Peyer's patch (tissue), 4 donors: ENCODE measurements around the gene CFAP20DC. TPM values are rescaled to one million over a fixed set of nuclear protein-coding genes. Genes with fewer than 3 reads are reported as not detected.
A peak's percentile ranks its signal among the peaks of the same experiment; 100 is the strongest.
"Not testable (repeated sequence)": the region's sequence is repeated elsewhere in the genome, so short reads cannot be mapped to it uniquely, and the experiment has no call there.

Experiments used
- DNase-seq, 3 donors: peaks; one replicate each; pipeline ENCODE4 v3.0.0-alpha.2; 2017 to 2019
- H3K27ac ChIP-seq, 4 donors: fragments of 200-600 bp; sonication (generic); one replicate each; pipeline ENCODE4 v1.5.1; 2016 to 2019
- H3K27me3 ChIP-seq, 2 donors: fragments of 200-600 bp; sonication (generic); one replicate each; pipeline ENCODE4 v1.5.1; 2019
- H3K36me3 ChIP-seq, 3 donors: fragments of 200-600 bp; sonication (generic); one replicate each; pipeline ENCODE4 v1.5.1; 2016 to 2019
- H3K4me1 ChIP-seq, 4 donors: fragments of 200-600 bp; sonication (generic); one replicate each; pipeline ENCODE4 v1.5.1; 2016 to 2019
- H3K4me3 ChIP-seq, 4 donors: fragments of 200-600 bp; sonication (generic); 1 replicate in 3 of 4; 2 replicates in 1 of 4; pipeline ENCODE4 v1.5.1; 2016 to 2019; ENCODE audit warnings: mild to moderate bottlenecking in 1 of 4
- H3K9me3 ChIP-seq, 4 donors: fragments of 200-600 bp; sonication (generic); one replicate each; pipeline ENCODE4 v1.5.1; 2016 to 2019; ENCODE audit warnings: mild to moderate bottlenecking in 1 of 4
- POLR2A ChIP-seq, 2 donors: fragments of 450-650 bp; IDR thresholded peaks; one replicate each; pipeline ENCODE4 v1.5.1; 2017; ENCODE audit warnings: antibody characterized with exemption in 2 of 2, mild to moderate bottlenecking in 2 of 2, moderate library complexity in 2 of 2
- total RNA-seq, 4 donors: library from RNA; depleted of rRNA; stranded (reverse); fragments of >200 nt; gene quantifications; one replicate each; pipeline ENCODE4 v1.1.0, GENCODE V29; 2016
- TF ChIP-seq, protein P1 (sequence below), 6 experiments: fragments of 450-650 bp in 4 of 6; fragments of 200-600 bp in 2 of 6; sonication (generic) in 1 of 6; IDR thresholded peaks; one replicate each; pipeline ENCODE4 v1.5.1; 2017 to 2019; ENCODE audit warnings: antibody characterized with exemption in 6 of 6, mild to moderate bottlenecking in 3 of 6, moderate library complexity in 1 of 6

Gene CFAP20DC
- total RNA-seq, 4 donors from 2014 or later = not detected

- peak in 1 of 3 donors; percentile 48 for DNase-seq
- H3K9me3 ChIP-seq = no peaks in the 10 kb centered on the region
- H3K4me3 ChIP-seq = no peak overlapping the region
- TF ChIP-seq POLR2A (IDR thresholded peaks at IDR 0.05) = no peak
- TF ChIP-seq, protein P1, sequence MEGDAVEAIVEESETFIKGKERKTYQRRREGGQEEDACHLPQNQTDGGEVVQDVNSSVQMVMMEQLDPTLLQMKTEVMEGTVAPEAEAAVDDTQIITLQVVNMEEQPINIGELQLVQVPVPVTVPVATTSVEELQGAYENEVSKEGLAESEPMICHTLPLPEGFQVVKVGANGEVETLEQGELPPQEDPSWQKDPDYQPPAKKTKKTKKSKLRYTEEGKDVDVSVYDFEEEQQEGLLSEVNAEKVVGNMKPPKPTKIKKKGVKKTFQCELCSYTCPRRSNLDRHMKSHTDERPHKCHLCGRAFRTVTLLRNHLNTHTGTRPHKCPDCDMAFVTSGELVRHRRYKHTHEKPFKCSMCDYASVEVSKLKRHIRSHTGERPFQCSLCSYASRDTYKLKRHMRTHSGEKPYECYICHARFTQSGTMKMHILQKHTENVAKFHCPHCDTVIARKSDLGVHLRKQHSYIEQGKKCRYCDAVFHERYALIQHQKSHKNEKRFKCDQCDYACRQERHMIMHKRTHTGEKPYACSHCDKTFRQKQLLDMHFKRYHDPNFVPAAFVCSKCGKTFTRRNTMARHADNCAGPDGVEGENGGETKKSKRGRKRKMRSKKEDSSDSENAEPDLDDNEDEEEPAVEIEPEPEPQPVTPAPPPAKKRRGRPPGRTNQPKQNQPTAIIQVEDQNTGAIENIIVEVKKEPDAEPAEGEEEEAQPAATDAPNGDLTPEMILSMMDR (IDR thresholded peaks at IDR 0.05) = no peak
- no peaks in the 10 kb centered on the region for H3K27me3 ChIP-seq
- no peaks in the 10 kb centered on the region for H3K4me1 ChIP-seq
- peak overlapping the region in 1 of 4 donors; percentile 18 for H3K27ac ChIP-seq
- no peaks in the 10 kb centered on the region for H3K36me3 ChIP-seq
Measured at GRCh38 chr3:58708116-58708791, 341.6 kb downstream of the CFAP20DC start.

GRCh38 chr3:58707390-58707930 is 342.4 kb downstream of the CFAP20DC start:
- TF ChIP-seq, protein P1 (IDR thresholded peaks at IDR 0.05) = no peak
- no peak for TF ChIP-seq POLR2A (IDR thresholded peaks at IDR 0.05)
- Histone ChIP-seq H3K9me3 (no peaks in the 10 kb centered on the region), H3K27ac (no peak overlapping the region), H3K36me3 (no peaks in the 10 kb centered on the region), H3K4me3 (no peak overlapping the region), H3K4me1 (no peaks in the 10 kb centered on the region), H3K27me3 (no peaks in the 10 kb centered on the region)
- no peak for DNase-seq

GRCh38 chr3:58706395-58707167 is 343.2 kb downstream of the CFAP20DC start:
- H3K36me3 ChIP-seq = no peaks in the 10 kb centered on the region
- no peaks in the 10 kb centered on the region for H3K27me3 ChIP-seq
- no peak for DNase-seq
- H3K4me3 ChIP-seq = no peak overlapping the region
- no peak overlapping the region for H3K27ac ChIP-seq
- H3K9me3 ChIP-seq = no peaks in the 10 kb centered on the region
- no peaks in the 10 kb centered on the region for H3K4me1 ChIP-seq
- TF ChIP-seq POLR2A (IDR thresholded peaks at IDR 0.05) = no peak
- TF ChIP-seq, protein P1 (IDR thresholded peaks at IDR 0.05) = no peak

GRCh38 chr3:58704745-58705144 is 345.1 kb downstream of the CFAP20DC start:
- no peak overlapping the region for H3K4me3 ChIP-seq
- TF ChIP-seq POLR2A (IDR thresholded peaks at IDR 0.05) = no peak
- TF ChIP-seq, protein P1 (IDR thresholded peaks at IDR 0.05) = no peak
- H3K27me3 ChIP-seq = no peaks in the 10 kb centered on the region
- no peaks in the 10 kb centered on the region for H3K9me3 ChIP-seq
- H3K27ac ChIP-seq = no peak overlapping the region
- H3K4me1 ChIP-seq = no peaks in the 10 kb centered on the region
- no peaks in the 10 kb centered on the region for H3K36me3 ChIP-seq
- DNase-seq = no peak

DNA sequence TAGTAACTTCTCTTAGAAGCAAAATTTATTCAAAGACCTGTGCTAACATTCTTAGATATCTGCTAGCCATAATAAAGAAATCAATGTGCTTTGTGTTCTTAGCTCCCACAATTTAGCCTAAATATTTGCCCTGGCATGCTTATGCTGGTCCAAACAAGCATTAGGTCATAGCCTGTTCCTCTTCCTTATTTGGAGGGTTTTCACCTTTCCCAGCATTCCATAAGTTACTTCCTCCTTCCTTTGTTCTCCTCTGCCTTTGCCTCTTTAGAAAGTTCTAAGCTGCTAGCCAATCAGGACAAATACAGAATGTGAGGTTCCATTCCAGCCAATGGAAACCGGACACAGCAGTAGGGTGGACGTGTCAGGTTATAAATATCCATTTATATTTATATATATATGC is 345.5 kb downstream of the CFAP20DC start:
- H3K36me3 ChIP-seq, H3K9me3 ChIP-seq, H3K27me3 ChIP-seq, H3K4me1 ChIP-seq, DNase-seq, H3K4me3 ChIP-seq, H3K27ac ChIP-seq: not testable (repeated sequence)

GRCh38 chr3:58698246-58698645 is 351.6 kb downstream of the CFAP20DC start:
- TF ChIP-seq, protein P1 (IDR thresholded peaks at IDR 0.05) = no peak
- no peak for TF ChIP-seq POLR2A (IDR thresholded peaks at IDR 0.05)
- Histone ChIP-seq H3K9me3 (no peaks in the 10 kb centered on the region), H3K27ac (no peak overlapping the region), H3K4me1 (peaks cover 0 to 33% (median 0%) of the 10 kb centered on the region in 4 donors), H3K27me3 (no peaks in the 10 kb centered on the region), H3K4me3 (no peak overlapping the region), H3K36me3 (no peaks in the 10 kb centered on the region)
- no peak for DNase-seq
